Natural killer cell (primary cell): ENCODE measurements around the gene AGO3. TPM values are rescaled to one million over a fixed set of nuclear protein-coding genes. Genes with fewer than 3 reads are reported as not detected.

Experiments used
- ATAC-seq, 3 donors: fragments of 150-1000 bp in 2 of 3; fragments of 200-7000 bp in 1 of 3; cut with Tn5 transposase; 1 replicate in 1 of 3; 2 replicates in 2 of 3; pipeline ENCODE4 v1.10.0; 2021; ENCODE audit warnings: mild to moderate bottlenecking in 2 of 3, moderate library complexity in 2 of 3
- DNase-seq, 2 donors: peaks; one replicate each; pipeline versions ENCODE4 v3.0.0 to v3.0.0-alpha.2; 2013 to 2021; ENCODE audit warnings: mixed read lengths in 1 of 2
- H3K27ac ChIP-seq: one replicate; pipeline ENCODE4 v1.5.1; 2013; ENCODE audit warnings: mild to moderate bottlenecking, low read length
- H3K27me3 ChIP-seq: one replicate; pipeline ENCODE4 v1.6.1; 2013; ENCODE audit warnings: low read length; ENCODE audit not compliant: control insufficient read depth, insufficient read depth
- H3K36me3 ChIP-seq: one replicate; pipeline ENCODE4 v1.6.1; 2013; ENCODE audit warnings: low read length; ENCODE audit not compliant: control insufficient read depth, insufficient read depth
- H3K4me1 ChIP-seq: one replicate; pipeline ENCODE4 v1.6.1; 2013; ENCODE audit warnings: low read length; ENCODE audit not compliant: control insufficient read depth, insufficient read depth
- H3K4me3 ChIP-seq: one replicate; pipeline ENCODE4 v1.5.1; 2013; ENCODE audit warnings: low read length
- H3K9me3 ChIP-seq: one replicate; pipeline ENCODE4 v1.6.1; 2013; ENCODE audit warnings: low read length; ENCODE audit not compliant: control insufficient read depth, insufficient read depth
- H3K27ac Mint-ChIP-seq, 2 donors: one replicate each; pipeline ENCODE4 v1.8.0; 2022; ENCODE audit warnings: mild to moderate bottlenecking in 2 of 2, mixed read lengths in 2 of 2, moderate library complexity in 1 of 2
- H3K27me3 Mint-ChIP-seq, 2 donors: one replicate each; pipeline ENCODE4 v1.8.0; 2022; ENCODE audit warnings: low read depth in 2 of 2, mixed read lengths in 2 of 2
- H3K36me3 Mint-ChIP-seq: one replicate; pipeline ENCODE4 v1.8.0; 2022; ENCODE audit warnings: mixed read lengths
- H3K4me1 Mint-ChIP-seq, 2 donors: one replicate each; pipeline ENCODE4 v1.8.0; 2022; ENCODE audit warnings: mixed read lengths in 2 of 2
- H3K4me3 Mint-ChIP-seq: one replicate; pipeline ENCODE4 v1.8.0; 2022; ENCODE audit warnings: mild to moderate bottlenecking, moderate library complexity, mixed read lengths
- H3K9me3 Mint-ChIP-seq, 2 donors: one replicate each; pipeline ENCODE4 v1.8.0; 2022; ENCODE audit warnings: mixed read lengths in 2 of 2
- WGBS: methylation state at CpG from one replicate; pipeline ENCODE4 v1.1.7; 2013; ENCODE audit warnings: missing lambda C conversion rate; ENCODE audit not compliant: insufficient coverage; 5-methylcytosine and 5-hydroxymethylcytosine counted together
- intact Hi-C: fragments of 100-400 bp; cut with micrococcal nuclease; formaldehyde crosslinking; loops from one replicate; pipeline ENCODE4 v1.14.2; 2022
- total RNA-seq, 4 donors: library from RNA; stranded (reverse); fragments of 120-200 nt in 1 of 4; gene quantifications; one replicate each; pipeline versions ENCODE4 v1.2.3 to v1.2.4, GENCODE V29; 2013 to 2022
- TF ChIP-seq, protein P1 (sequence below): fragments of 200-600 bp; IDR thresholded peaks from one replicate; pipeline ENCODE4 v1.8.0; 2022; ENCODE audit warnings: antibody characterized with exemption

AGO3 gene
- total RNA-seq, 3 donors from 2014 or later (not counting 1 experiment from before 2014, with no cell fraction given): 36.5 to 49.6 (median 49.0) TPM

GRCh38 chr1:36067871-36068270, 137.0 kb downstream of the AGO3 start:
- H3K4me1 Mint-ChIP-seq: no peaks in the 10 kb centered on the region
- no peaks in the 10 kb centered on the region for H3K4me1 ChIP-seq
- no peaks in the 10 kb centered on the region for H3K27me3 Mint-ChIP-seq
- H3K9me3 Mint-ChIP-seq: no peaks in the 10 kb centered on the region
- DNase-seq (no peak), ATAC-seq (no peak)
- no peaks in the 10 kb centered on the region for H3K27me3 ChIP-seq
- no peaks in the 10 kb centered on the region for H3K36me3 Mint-ChIP-seq
- H3K27ac Mint-ChIP-seq: no peak overlapping the region
- intact Hi-C loops: no loop called here
- H3K4me3 ChIP-seq: no peak overlapping the region
- no peak overlapping the region for H3K27ac ChIP-seq
- no peaks in the 10 kb centered on the region for H3K9me3 ChIP-seq
- H3K4me3 Mint-ChIP-seq: no peak overlapping the region
- no peaks in the 10 kb centered on the region for H3K36me3 ChIP-seq
- TF ChIP-seq, protein P1, sequence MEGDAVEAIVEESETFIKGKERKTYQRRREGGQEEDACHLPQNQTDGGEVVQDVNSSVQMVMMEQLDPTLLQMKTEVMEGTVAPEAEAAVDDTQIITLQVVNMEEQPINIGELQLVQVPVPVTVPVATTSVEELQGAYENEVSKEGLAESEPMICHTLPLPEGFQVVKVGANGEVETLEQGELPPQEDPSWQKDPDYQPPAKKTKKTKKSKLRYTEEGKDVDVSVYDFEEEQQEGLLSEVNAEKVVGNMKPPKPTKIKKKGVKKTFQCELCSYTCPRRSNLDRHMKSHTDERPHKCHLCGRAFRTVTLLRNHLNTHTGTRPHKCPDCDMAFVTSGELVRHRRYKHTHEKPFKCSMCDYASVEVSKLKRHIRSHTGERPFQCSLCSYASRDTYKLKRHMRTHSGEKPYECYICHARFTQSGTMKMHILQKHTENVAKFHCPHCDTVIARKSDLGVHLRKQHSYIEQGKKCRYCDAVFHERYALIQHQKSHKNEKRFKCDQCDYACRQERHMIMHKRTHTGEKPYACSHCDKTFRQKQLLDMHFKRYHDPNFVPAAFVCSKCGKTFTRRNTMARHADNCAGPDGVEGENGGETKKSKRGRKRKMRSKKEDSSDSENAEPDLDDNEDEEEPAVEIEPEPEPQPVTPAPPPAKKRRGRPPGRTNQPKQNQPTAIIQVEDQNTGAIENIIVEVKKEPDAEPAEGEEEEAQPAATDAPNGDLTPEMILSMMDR: no peak

DNA sequence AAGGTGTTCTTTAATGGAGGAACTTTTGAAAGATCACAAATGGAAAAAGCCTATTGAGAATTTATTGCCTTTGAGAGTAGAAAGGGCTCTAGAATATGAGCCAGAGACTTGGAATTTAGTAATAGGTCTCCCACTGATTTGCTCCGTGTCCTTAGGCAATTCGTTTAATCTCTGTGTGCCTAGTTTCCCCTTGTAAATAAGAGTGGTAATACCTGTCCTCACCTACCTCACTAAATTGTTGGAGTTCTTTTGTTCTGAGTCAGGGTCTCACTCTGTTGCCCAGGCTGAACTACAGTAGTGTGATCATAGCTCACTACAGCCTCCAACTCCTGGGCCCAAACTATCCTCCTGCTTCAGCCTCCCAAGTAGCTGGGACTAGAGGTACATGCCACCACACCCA, 138.0 kb downstream of the AGO3 start:
- intact Hi-C loops: no loop called here
- H3K27me3 Mint-ChIP-seq: no peaks in the 10 kb centered on the region
- no peaks in the 10 kb centered on the region for H3K36me3 Mint-ChIP-seq
- TF ChIP-seq, protein P1: no peak
- no peaks in the 10 kb centered on the region for H3K4me1 ChIP-seq
- DNase-seq (no peak), ATAC-seq (no peak)
- H3K4me3 Mint-ChIP-seq: no peak overlapping the region
- no CpG with 5 or more reads among the region's 2 CpGs for WGBS
- no peaks in the 10 kb centered on the region for H3K9me3 Mint-ChIP-seq
- no peaks in the 10 kb centered on the region for H3K9me3 ChIP-seq
- no peak overlapping the region for H3K27ac Mint-ChIP-seq
- H3K4me1 Mint-ChIP-seq: no peaks in the 10 kb centered on the region
- H3K27ac ChIP-seq: no peak overlapping the region
- no peak overlapping the region for H3K4me3 ChIP-seq
- H3K27me3 ChIP-seq: no peaks in the 10 kb centered on the region
- no peaks in the 10 kb centered on the region for H3K36me3 ChIP-seq

- 82% methylated on average over 1 of the region's 2 CpGs for WGBS
- Histone ChIP-seq H3K9me3 (no peaks in the 10 kb centered on the region), H3K36me3 (no peaks in the 10 kb centered on the region), H3K27me3 (no peaks in the 10 kb centered on the region), H3K4me3 (no peak overlapping the region), H3K27ac (no peak overlapping the region), H3K4me1 (no peaks in the 10 kb centered on the region)
- H3K27me3 Mint-ChIP-seq: no peaks in the 10 kb centered on the region
- DNase-seq (no peak), ATAC-seq (no peak)
- H3K4me1 Mint-ChIP-seq: no peaks in the 10 kb centered on the region
- H3K9me3 Mint-ChIP-seq: no peaks in the 10 kb centered on the region
- TF ChIP-seq, protein P1: no peak
- no peaks in the 10 kb centered on the region for H3K36me3 Mint-ChIP-seq
- intact Hi-C loops: no loop called here
- H3K27ac Mint-ChIP-seq: no peak overlapping the region
- H3K4me3 Mint-ChIP-seq: no peak overlapping the region
These were observed 139.4 kb downstream of the AGO3 start for GRCh38 chr1:36070349-36070748.

- ATAC-seq: no peak
- Mint-ChIP-seq H3K4me3 (no peak overlapping the region), H3K36me3 (no peaks in the 10 kb centered on the region), H3K4me1 (no peaks in the 10 kb centered on the region), H3K27ac (no peak overlapping the region), H3K27me3 (peaks cover 3 to 21% of the 10 kb centered on the region in 2 donors), H3K9me3 (no peaks in the 10 kb centered on the region)
- Histone ChIP-seq H3K27ac (no peak overlapping the region), H3K9me3 (no peaks in the 10 kb centered on the region), H3K4me1 (no peaks in the 10 kb centered on the region), H3K4me3 (no peak overlapping the region), H3K27me3 (no peaks in the 10 kb centered on the region), H3K36me3 (no peaks in the 10 kb centered on the region)
- no peak for DNase-seq
- intact Hi-C loops: no loop called here
- WGBS: 82% methylated on average over 4 of the region's 4 CpGs
- TF ChIP-seq, protein P1: no peak
These were observed 146.2 kb downstream of the AGO3 start for GRCh38 chr1:36076979-36077573.
